ENCODE data around the gene UBA1. TPM values are rescaled to one million over a fixed set of nuclear protein-coding genes. Genes with fewer than 3 reads are reported as not detected.
A peak's percentile ranks its signal among the peaks of the same experiment; 100 is the strongest.

UBA1 gene
- total RNA-seq, 1 donor from 2014 or later = 384 TPM

DNA sequence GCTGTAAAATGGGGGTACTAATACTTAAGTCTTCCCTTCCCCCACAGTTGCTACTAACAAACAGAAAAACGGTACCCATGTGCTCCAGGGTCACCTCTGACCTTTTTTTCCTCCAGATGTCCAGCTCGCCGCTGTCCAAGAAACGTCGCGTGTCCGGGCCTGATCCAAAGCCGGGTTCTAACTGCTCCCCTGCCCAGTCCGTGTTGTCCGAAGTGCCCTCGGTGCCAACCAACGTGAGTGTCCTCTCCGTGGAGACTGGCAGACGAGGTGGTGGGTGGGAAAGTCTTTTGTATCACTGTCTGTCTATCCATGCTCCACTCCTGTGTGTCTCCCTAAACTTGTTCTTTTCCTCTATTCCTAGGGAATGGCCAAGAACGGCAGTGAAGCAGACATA, 5.1 kb downstream of the UBA1 start:
- no peak for DNase-seq (ENCODE audit: extremely low spot score, unreplicated experiment)
- TF ChIP-seq, protein P1, sequence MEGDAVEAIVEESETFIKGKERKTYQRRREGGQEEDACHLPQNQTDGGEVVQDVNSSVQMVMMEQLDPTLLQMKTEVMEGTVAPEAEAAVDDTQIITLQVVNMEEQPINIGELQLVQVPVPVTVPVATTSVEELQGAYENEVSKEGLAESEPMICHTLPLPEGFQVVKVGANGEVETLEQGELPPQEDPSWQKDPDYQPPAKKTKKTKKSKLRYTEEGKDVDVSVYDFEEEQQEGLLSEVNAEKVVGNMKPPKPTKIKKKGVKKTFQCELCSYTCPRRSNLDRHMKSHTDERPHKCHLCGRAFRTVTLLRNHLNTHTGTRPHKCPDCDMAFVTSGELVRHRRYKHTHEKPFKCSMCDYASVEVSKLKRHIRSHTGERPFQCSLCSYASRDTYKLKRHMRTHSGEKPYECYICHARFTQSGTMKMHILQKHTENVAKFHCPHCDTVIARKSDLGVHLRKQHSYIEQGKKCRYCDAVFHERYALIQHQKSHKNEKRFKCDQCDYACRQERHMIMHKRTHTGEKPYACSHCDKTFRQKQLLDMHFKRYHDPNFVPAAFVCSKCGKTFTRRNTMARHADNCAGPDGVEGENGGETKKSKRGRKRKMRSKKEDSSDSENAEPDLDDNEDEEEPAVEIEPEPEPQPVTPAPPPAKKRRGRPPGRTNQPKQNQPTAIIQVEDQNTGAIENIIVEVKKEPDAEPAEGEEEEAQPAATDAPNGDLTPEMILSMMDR (conservative IDR thresholded peaks at IDR 0.05) = no peak
- Mint-ChIP-seq H3K27me3 (no peaks in the 10 kb centered on the region), H3K4me3 (peak overlapping the region; percentile 43), H3K9me3 (no peaks in the 10 kb centered on the region), H3K36me3 (peaks cover 50% of the 10 kb centered on the region), H3K27ac (no peak overlapping the region), H3K4me1 (ENCODE audit: unreplicated experiment) (peaks cover 46% of the 10 kb centered on the region)

DNA sequence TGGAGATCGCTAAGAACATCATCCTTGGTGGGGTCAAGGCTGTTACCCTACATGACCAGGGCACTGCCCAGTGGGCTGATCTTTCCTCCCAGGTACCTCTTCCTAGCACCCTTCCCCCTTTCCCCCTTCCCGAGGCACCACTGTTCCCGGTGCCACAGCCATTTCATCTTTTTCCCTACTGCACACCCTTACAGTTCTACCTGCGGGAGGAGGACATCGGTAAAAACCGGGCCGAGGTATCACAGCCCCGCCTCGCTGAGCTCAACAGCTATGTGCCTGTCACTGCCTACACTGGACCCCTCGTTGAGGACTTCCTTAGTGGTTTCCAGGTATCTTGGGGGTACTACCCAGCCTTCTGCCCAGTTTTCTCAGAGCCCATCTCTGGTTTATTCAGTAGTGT, 5.7 kb downstream of the UBA1 start:
- peaks cover 50% of the 10 kb centered on the region for H3K36me3 Mint-ChIP-seq
- H3K4me1 Mint-ChIP-seq (ENCODE audit: unreplicated experiment) = peaks cover 45% of the 10 kb centered on the region
- no peaks in the 10 kb centered on the region for H3K27me3 Mint-ChIP-seq
- DNase-seq (ENCODE audit: extremely low spot score, unreplicated experiment) = no peak
- H3K9me3 Mint-ChIP-seq = no peaks in the 10 kb centered on the region
- TF ChIP-seq, protein P1 (conservative IDR thresholded peaks at IDR 0.05) = no peak
- no peak overlapping the region for H3K4me3 Mint-ChIP-seq
- H3K27ac Mint-ChIP-seq = no peak overlapping the region

DNA sequence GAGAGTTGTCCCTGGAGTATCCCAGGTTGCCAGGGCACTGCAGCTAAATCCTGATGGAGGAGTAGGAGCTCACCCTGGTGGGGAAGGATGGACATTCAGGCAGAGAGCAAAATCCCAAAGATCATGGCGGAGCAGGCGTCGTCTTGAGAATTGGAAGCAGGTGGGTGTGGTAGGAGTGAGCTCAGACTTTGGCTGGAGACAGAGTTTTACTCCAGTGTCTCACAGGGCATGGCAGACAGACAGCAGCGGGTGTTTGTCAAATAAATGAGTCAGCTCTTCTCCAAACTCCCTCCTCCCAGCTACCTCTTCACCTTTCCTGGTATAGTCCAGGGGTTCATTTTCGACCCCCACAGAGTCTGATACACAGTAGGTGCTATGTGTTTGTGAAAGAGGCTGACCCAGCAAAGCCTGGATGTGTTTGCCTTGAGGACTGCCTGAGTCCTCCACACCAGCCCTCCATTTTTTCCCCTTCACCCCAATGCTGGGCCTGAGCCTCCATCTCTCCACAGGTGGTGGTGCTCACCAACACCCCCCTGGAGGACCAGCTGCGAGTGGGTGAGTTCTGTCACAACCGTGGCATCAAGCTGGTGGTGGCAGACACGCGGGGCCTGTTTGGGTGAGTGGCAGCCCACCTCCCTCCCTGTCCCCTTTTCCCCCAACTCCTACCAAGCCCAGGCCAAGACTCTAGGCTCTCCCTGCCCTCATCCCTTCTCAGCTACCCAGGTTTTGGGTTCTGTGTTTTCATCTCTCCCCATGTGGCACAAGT, 6.9 kb downstream of the UBA1 start:
- no peak for DNase-seq (ENCODE audit: extremely low spot score, unreplicated experiment)
- TF ChIP-seq, protein P1 (conservative IDR thresholded peaks at IDR 0.05) = peak; percentile 35
- no peaks in the 10 kb centered on the region for H3K9me3 Mint-ChIP-seq
- H3K27me3 Mint-ChIP-seq = no peaks in the 10 kb centered on the region
- peaks cover 53% of the 10 kb centered on the region for H3K36me3 Mint-ChIP-seq
- peaks cover 33% of the 10 kb centered on the region for H3K4me1 Mint-ChIP-seq (ENCODE audit: unreplicated experiment)
- H3K27ac Mint-ChIP-seq = peak overlapping the region; percentile 41
- no peak overlapping the region for H3K4me3 Mint-ChIP-seq

DNA sequence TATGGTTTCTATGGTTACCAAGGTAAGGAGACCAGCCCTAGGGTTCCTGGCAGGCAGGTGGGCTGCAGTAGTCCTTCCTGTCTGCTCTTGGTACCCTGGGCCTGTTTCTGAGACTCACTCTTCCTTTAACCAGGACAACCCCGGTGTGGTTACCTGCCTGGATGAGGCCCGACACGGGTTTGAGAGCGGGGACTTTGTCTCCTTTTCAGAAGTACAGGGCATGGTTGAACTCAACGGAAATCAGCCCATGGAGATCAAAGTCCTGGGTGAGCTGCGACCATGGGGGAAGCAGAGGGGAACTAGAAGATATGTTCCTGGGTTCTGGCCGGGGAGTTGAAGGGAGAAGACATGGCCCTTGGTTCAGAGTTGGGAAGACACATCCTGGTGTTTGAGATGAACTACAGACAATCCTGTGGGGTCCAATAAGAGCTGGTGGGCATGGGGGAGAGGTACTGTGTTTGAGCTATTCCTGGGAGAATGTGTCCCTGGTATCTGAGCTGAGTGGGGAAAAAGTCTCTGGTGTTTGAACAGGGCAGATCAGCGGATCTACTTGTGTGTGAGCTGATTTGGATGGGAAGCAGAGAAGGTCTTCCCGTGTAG, 7.8 kb downstream of the UBA1 start:
- no peaks in the 10 kb centered on the region for H3K27me3 Mint-ChIP-seq
- TF ChIP-seq, protein P1 (conservative IDR thresholded peaks at IDR 0.05) = no peak
- no peaks in the 10 kb centered on the region for H3K9me3 Mint-ChIP-seq
- DNase-seq (ENCODE audit: extremely low spot score, unreplicated experiment) = no peak
- H3K36me3 Mint-ChIP-seq = peaks cover 51% of the 10 kb centered on the region
- peaks cover 25% of the 10 kb centered on the region for H3K4me1 Mint-ChIP-seq (ENCODE audit: unreplicated experiment)
- no peak overlapping the region for H3K4me3 Mint-ChIP-seq
- H3K27ac Mint-ChIP-seq = no peak overlapping the region

DNA sequence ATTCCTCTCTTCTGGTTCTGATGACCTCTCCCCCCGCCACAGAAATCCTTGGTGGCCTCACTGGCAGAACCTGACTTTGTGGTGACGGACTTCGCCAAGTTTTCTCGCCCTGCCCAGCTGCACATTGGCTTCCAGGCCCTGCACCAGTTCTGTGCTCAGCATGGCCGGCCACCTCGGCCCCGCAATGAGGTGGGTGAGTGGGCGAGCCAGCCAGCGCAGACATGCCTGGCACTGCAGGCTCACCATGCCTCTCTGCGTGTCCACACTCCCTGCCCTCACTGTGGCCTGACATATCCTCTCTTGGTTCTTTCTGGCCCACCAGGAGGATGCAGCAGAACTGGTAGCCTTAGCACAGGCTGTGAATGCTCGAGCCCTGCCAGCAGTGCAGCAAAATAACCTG, 8.7 kb downstream of the UBA1 start:
- DNase-seq (ENCODE audit: extremely low spot score, unreplicated experiment) = no peak
- no peak overlapping the region for H3K27ac Mint-ChIP-seq
- no peak overlapping the region for H3K4me3 Mint-ChIP-seq
- H3K36me3 Mint-ChIP-seq = peaks cover 53% of the 10 kb centered on the region
- no peaks in the 10 kb centered on the region for H3K27me3 Mint-ChIP-seq
- H3K9me3 Mint-ChIP-seq = no peaks in the 10 kb centered on the region
- H3K4me1 Mint-ChIP-seq (ENCODE audit: unreplicated experiment) = peaks cover 16% of the 10 kb centered on the region
- TF ChIP-seq, protein P1 (conservative IDR thresholded peaks at IDR 0.05) = no peak

Data from type B pancreatic cell (in vitro differentiated cells).